K562 (cell line): Measurements from ENCODE around the gene FPR1. TPM values are rescaled to one million over a fixed set of nuclear protein-coding genes. Genes with fewer than 3 reads are reported as not detected.

ENCODE experiments used
- ATAC-seq: fragments of 200-7000 bp; cut with Tn5 transposase; 3 replicates; pipeline ENCODE4 v1.9.1; 2020; ENCODE audit warnings: moderate library complexity
- BruUV-seq: library from RNA; stranded (reverse); fragments of 400-500 nt; replicated peaks from 2 replicates; lab custom pipeline; 2021; lab: Mats Ljungman, UMichigan
- CTCF ChIA-PET: fragments of 300-600 bp; formaldehyde crosslinking; extraction: SDS; loops from one replicate; lab custom pipeline; 2021; ENCODE audit warnings: low intra/inter-chr PET ratio; lab: Yijun Ruan, JAX
- POLR2A ChIA-PET: fragments of 300-600, 350-650 bp; sonication (Branson Sonifier 250); formaldehyde crosslinking; extraction: SDS; loops from one replicate; lab custom pipeline; 2021; ENCODE audit warnings: antibody characterized with exemption, inconsistent platforms; lab: Yijun Ruan, JAX
- DNase-seq, 4 experiments: peaks; one replicate each; pipeline versions ENCODE4 v3.0.0 to v3.0.0-alpha.2; 2011 to 2018; ENCODE audit warnings: low spot score in 3 of 4, mixed read lengths in 3 of 4; ENCODE audit errors: extremely low read depth in 1 of 4
- FAIRE-seq: peaks from 2 replicates; lab custom pipeline; 2011; peaks lifted over from hg19 to GRCh38; lab: Jason Lieb, UNC
- H2AFZ ChIP-seq: 2 replicates; pipeline ENCODE4 v1.6.0; 2011; ENCODE audit warnings: low read depth, low read length, control low read depth, inconsistent platforms
- H3K27ac ChIP-seq: fragments of 200-600 bp; 3 replicates; pipeline ENCODE4 v1.8.0; 2011; ENCODE audit warnings: low read depth, mild to moderate bottlenecking, control low read depth, inconsistent platforms, low read length, moderate library complexity, mixed read lengths; ENCODE audit errors: extremely low read depth
- H3K27me3 ChIP-seq, 2 experiments: fragments of 300-600 bp in 1 of 2; 2 replicates in 1 of 2; 3 replicates in 1 of 2; pipeline versions ENCODE4 v1.6.0 to v1.8.0; 2011; ENCODE audit warnings: inconsistent platforms in 2 of 2, low read length in 2 of 2, mild to moderate bottlenecking in 1 of 2, mixed read lengths in 1 of 2, moderate library complexity in 1 of 2; ENCODE audit not compliant: control insufficient read depth in 2 of 2, insufficient read depth in 2 of 2
- H3K36me3 ChIP-seq: fragments of 300-600 bp; 3 replicates; pipeline ENCODE4 v1.8.0; 2011; ENCODE audit warnings: mild to moderate bottlenecking, low read length, inconsistent platforms; ENCODE audit not compliant: control insufficient read depth, insufficient read depth
- H3K4me1 ChIP-seq, 2 experiments: fragments of 200-600 bp in 1 of 2; replicated peaks in 1 of 2; 2 replicates in 1 of 2; 3 replicates in 1 of 2; pipeline versions ENCODE4 v1.5.1 to v1.8.0; 2011; ENCODE audit warnings: inconsistent platforms in 2 of 2, low read length in 2 of 2, mild to moderate bottlenecking in 1 of 2, mixed read lengths in 1 of 2, moderate library complexity in 1 of 2; ENCODE audit not compliant: control insufficient read depth in 2 of 2, insufficient read depth in 2 of 2
- H3K4me2 ChIP-seq: 2 replicates; pipeline ENCODE4 v1.6.1; 2011; ENCODE audit warnings: low read length, control low read depth, inconsistent platforms, mixed read lengths; ENCODE audit not compliant: insufficient read depth
- H3K4me3 ChIP-seq: fragments of 200-600 bp; sonication (generic), shearing (Covaris generic); 2 replicates; pipeline ENCODE4 v1.5.1; 2016; ENCODE audit warnings: control low read depth, inconsistent platforms
- H3K79me2 ChIP-seq: fragments of 200-600 bp; 3 replicates; pipeline ENCODE4 v1.8.0; 2011; ENCODE audit warnings: low read length, inconsistent platforms; ENCODE audit not compliant: control insufficient read depth, insufficient read depth
- H3K9ac ChIP-seq, 2 experiments: 2 replicates each; pipeline versions ENCODE4 v1.6.0 to v1.6.1; 2011; ENCODE audit warnings: low read depth in 2 of 2, low read length in 2 of 2, control low read depth in 1 of 2, inconsistent platforms in 1 of 2, mild to moderate bottlenecking in 1 of 2, mixed read lengths in 1 of 2; ENCODE audit not compliant: insufficient read depth in 1 of 2
- H3K9me1 ChIP-seq: one replicate; pipeline ENCODE4 v1.6.0; 2011; ENCODE audit warnings: inconsistent platforms, mild to moderate bottlenecking, low read length, moderate library complexity; ENCODE audit not compliant: control insufficient read depth, insufficient read depth
- H3K9me3 ChIP-seq: replicated peaks from 2 replicates; pipeline ENCODE4 v1.5.1; 2011; ENCODE audit warnings: low read depth, low read length, inconsistent platforms; ENCODE audit not compliant: control insufficient read depth, insufficient read depth
- H4K20me1 ChIP-seq: replicated peaks from 2 replicates; pipeline ENCODE4 v1.6.1; 2011; ENCODE audit warnings: low read length, inconsistent platforms, mixed read lengths; ENCODE audit not compliant: control insufficient read depth, insufficient read depth
- FOXK2 ChIP-seq, 2 experiments: fragments of 450-650 bp; IDR thresholded peaks in 1 of 2; conservative IDR thresholded peaks in 1 of 2; 2 replicates each; pipeline ENCODE4 v1.6.1; 2016; ENCODE audit warnings: low read depth in 2 of 2, mild to moderate bottlenecking in 1 of 2
- HNRNPK ChIP-seq: fragments of 200-400 bp; formaldehyde crosslinking; IDR thresholded peaks from one replicate; pipeline ENCODE4 v1.6.1; 2018; ENCODE audit warnings: mild to moderate bottlenecking, low read depth, low read length; ENCODE audit not compliant: poor library complexity, severe bottlenecking
- KLF16 ChIP-seq: IDR thresholded peaks from 2 replicates; pipeline ENCODE4 v1.6.1; 2016; ENCODE audit warnings: antibody characterized with exemption
- MIER1 ChIP-seq: fragments of 450-650 bp; IDR thresholded peaks from 2 replicates; pipeline ENCODE4 v1.6.1; 2016; ENCODE audit warnings: antibody characterized with exemption, mild to moderate bottlenecking, low read depth
- PML ChIP-seq: IDR thresholded peaks from 2 replicates; pipeline ENCODE4 v1.6.1; 2012; ENCODE audit warnings: low read length, inconsistent platforms
- SMARCA4 ChIP-seq: fragments of 450-650 bp; IDR thresholded peaks from 2 replicates; pipeline ENCODE4 v1.6.1; 2016
- TGIF2 ChIP-seq: sonication (generic); formaldehyde crosslinking; IDR thresholded peaks from 2 replicates; pipeline ENCODE4 v1.8.1; 2022; ENCODE audit warnings: mild to moderate bottlenecking, missing genetic modification reagents, moderate library complexity
- ZNF133 ChIP-seq: fragments of 250-450 bp; sonication (Bioruptor Pico); IDR thresholded peaks from 2 replicates; pipeline ENCODE4 v1.4.0; 2020; ENCODE audit warnings: mild to moderate bottlenecking
- ZNF146 ChIP-seq: IDR thresholded peaks from one replicate; pipeline ENCODE4 v1.6.1; 2018; ENCODE audit warnings: missing compliant biosample characterization; ENCODE audit not compliant: unreplicated experiment
- ZNF668 ChIP-seq: fragments of 250-450 bp; sonication (Bioruptor Pico); IDR thresholded peaks from 2 replicates; pipeline ENCODE4 v1.8.0; 2022; ENCODE audit warnings: mild to moderate bottlenecking, inconsistent platforms
- ZZZ3 ChIP-seq: fragments of 450-650 bp; IDR thresholded peaks from 2 replicates; pipeline ENCODE4 v1.6.1; 2016; ENCODE audit warnings: antibody characterized with exemption, mild to moderate bottlenecking, moderate library complexity
- WGBS: fragments of 100-300 bp; shearing (Covaris generic); methylation state at CpG from one replicate; pipeline ENCODE4 v1.1.6; 2016; ENCODE audit warnings: low coverage, mixed read lengths; ENCODE audit not compliant: insufficient coverage; ENCODE audit errors: missing lambda C conversion rate; 5-methylcytosine and 5-hydroxymethylcytosine counted together
- in situ Hi-C: fragments of 300-500 bp; cut with MboI; formaldehyde crosslinking; loops from 4 replicates; pipeline ENCODE4 v1.15.0; 2018; ENCODE audit warnings: inconsistent platforms, mixed read lengths
- intact Hi-C: fragments of 100-400 bp; cut with micrococcal nuclease; formaldehyde crosslinking; loops from 2 replicates; pipeline ENCODE4 v1.14.2; 2022
- polyA plus RNA-seq, 8 experiments: library from polyadenylated mRNA; depleted of rRNA in 4 of 8; stranded (reverse) in 5 of 8; unstranded in 3 of 8; fragments of >200 nt; fragmentation: Nextera tagmentation in 2 of 8; fragmentation: Illumina TruSeq in 1 of 8; extraction: Ambion mirVana in 2 of 8; extraction: Trizol in 1 of 8; gene quantifications; 2 replicates each; pipeline versions ENCODE4 v1.2.1 to v1.2.3, GENCODE V29; 2011 to 2014; ENCODE audit warnings: inconsistent platforms in 1 of 8, missing spikeins in 1 of 8
- total RNA-seq, 7 experiments: library from RNA; depleted of rRNA in 6 of 7; stranded (reverse); fragments of >200 nt in 6 of 7; fragmentation: Illumina TruSeq in 2 of 7; extraction: Trizol in 2 of 7; gene quantifications; 2 replicates each; pipeline versions ENCODE4 v1.2.1 to v1.2.3, GENCODE V29; 2011 to 2021; ENCODE audit warnings: low replicate concordance in 1 of 7
- TF ChIP-seq, protein P1 (sequence below): fragments of 250-450 bp; sonication (Bioruptor Pico); IDR thresholded peaks from 2 replicates; pipeline ENCODE4 v1.8.0; 2022; ENCODE audit warnings: inconsistent platforms, mild to moderate bottlenecking, moderate library complexity, borderline replicate concordance
- TF ChIP-seq, protein P2 (sequence below): IDR thresholded peaks from 3 replicates; pipeline ENCODE4 v1.6.1; 2011; ENCODE audit warnings: borderline replicate concordance, mild to moderate bottlenecking, moderate library complexity; ENCODE audit not compliant: insufficient read length; ENCODE audit errors: extremely low read depth
- TF ChIP-seq, protein P3 (sequence below): fragments of 450-650 bp; IDR thresholded peaks from 2 replicates; pipeline ENCODE4 v1.7.0; 2016; ENCODE audit warnings: borderline replicate concordance
- TF ChIP-seq, protein P4 (sequence below), 2 experiments: IDR thresholded peaks; 2 replicates each; pipeline ENCODE4 v1.6.1; 2011; ENCODE audit warnings: borderline replicate concordance in 1 of 2, control low read depth in 1 of 2, low read depth in 1 of 2, low read length in 1 of 2, mild to moderate bottlenecking in 1 of 2, mixed read lengths in 1 of 2, moderate library complexity in 1 of 2; ENCODE audit not compliant: insufficient read depth in 1 of 2, insufficient read length in 1 of 2, poor library complexity in 1 of 2, severe bottlenecking in 1 of 2; ENCODE audit errors: extremely low read depth in 1 of 2

Gene FPR1
- total and polyA plus RNA-seq, 9 of the 15 experiments (the other 6 are each of a cell fraction or from before 2014, with no cell fraction given): 0.06 to 0.25 (median 0.14) TPM; not detected in 4

DNA sequence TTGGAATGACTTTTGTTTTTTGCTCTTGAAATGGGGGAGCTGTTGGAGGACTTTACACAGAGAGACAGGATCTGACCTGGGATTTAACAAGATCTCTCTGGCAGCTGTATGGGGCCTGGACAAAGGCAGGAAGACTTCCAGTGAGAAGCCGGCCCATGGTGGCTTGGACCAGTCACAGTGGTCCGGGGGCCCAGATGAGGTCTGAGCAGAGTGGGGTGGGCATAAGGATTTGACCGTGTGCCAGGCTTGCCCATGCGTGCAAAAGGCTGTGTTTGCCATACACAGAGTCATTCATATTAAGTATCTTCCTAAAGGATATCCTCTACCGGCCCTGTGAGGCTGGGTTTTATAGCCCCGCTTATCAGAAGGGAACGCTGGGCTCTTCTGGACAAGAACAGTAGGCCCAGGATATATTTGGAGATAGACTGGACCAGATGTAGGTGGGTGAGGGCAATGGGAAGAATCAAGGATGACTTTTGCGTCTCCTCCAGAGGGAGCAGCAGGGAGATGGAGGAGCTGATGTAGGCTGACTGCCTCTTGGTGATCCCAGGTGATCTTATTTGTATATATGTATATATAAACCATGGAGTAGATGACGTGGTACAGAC is 54.4 kb downstream of the FPR1 start:
- H3K4me1 ChIP-seq: peaks cover 19 to 34% of the 10 kb centered on the region in 2 experiments
- ChIA-PET POLR2A (interaction anchor here (0.6 to 0.8 kb wide), 2 partner anchors 10 to 804 kb away, joined by 3 to 4 read pairs; no protein-coding TSS in a partner anchor), CTCF (no interaction called here)
- no peaks in the 10 kb centered on the region for H4K20me1 ChIP-seq
- no peak overlapping the region for H3K27ac ChIP-seq
- in situ Hi-C loops: no loop called here
- no peak overlapping the region for H2AFZ ChIP-seq
- no peak overlapping the region for H3K9ac ChIP-seq
- peaks cover 71% of the 10 kb centered on the region for H3K36me3 ChIP-seq
- no TSS peak for BruUV-seq
- FAIRE-seq: no peak
- no peak for ATAC-seq
- H3K79me2 ChIP-seq: peaks cover 18% of the 10 kb centered on the region
- H3K4me3 ChIP-seq: no peak overlapping the region
- no peak overlapping the region for H3K4me2 ChIP-seq
- intact Hi-C loops: no loop called here
- no peak for DNase-seq
- TF ChIP-seq, protein P1, sequence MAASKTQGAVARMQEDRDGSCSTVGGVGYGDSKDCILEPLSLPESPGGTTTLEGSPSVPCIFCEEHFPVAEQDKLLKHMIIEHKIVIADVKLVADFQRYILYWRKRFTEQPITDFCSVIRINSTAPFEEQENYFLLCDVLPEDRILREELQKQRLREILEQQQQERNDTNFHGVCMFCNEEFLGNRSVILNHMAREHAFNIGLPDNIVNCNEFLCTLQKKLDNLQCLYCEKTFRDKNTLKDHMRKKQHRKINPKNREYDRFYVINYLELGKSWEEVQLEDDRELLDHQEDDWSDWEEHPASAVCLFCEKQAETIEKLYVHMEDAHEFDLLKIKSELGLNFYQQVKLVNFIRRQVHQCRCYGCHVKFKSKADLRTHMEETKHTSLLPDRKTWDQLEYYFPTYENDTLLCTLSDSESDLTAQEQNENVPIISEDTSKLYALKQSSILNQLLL: no peak
- TF ChIP-seq PML (no peak), ZZZ3 (no peak), SMARCA4 (no peak), FOXK2 (conservative IDR thresholded peaks at IDR 0.05 in 1 of 2, IDR thresholded peaks at IDR 0.05 in 1 of 2; ENCODE audit: low read depth in 2 of 2) (no peak), TGIF2 (no peak), ZNF133 (CRISPR knock-in tag) (no peak), ZNF146 (CRISPR knock-in tag) (no peak), ZNF668 (CRISPR knock-in tag) (no peak), HNRNPK (no peak), KLF16 (no peak), MIER1 (no peak)
- TF ChIP-seq, protein P2, sequence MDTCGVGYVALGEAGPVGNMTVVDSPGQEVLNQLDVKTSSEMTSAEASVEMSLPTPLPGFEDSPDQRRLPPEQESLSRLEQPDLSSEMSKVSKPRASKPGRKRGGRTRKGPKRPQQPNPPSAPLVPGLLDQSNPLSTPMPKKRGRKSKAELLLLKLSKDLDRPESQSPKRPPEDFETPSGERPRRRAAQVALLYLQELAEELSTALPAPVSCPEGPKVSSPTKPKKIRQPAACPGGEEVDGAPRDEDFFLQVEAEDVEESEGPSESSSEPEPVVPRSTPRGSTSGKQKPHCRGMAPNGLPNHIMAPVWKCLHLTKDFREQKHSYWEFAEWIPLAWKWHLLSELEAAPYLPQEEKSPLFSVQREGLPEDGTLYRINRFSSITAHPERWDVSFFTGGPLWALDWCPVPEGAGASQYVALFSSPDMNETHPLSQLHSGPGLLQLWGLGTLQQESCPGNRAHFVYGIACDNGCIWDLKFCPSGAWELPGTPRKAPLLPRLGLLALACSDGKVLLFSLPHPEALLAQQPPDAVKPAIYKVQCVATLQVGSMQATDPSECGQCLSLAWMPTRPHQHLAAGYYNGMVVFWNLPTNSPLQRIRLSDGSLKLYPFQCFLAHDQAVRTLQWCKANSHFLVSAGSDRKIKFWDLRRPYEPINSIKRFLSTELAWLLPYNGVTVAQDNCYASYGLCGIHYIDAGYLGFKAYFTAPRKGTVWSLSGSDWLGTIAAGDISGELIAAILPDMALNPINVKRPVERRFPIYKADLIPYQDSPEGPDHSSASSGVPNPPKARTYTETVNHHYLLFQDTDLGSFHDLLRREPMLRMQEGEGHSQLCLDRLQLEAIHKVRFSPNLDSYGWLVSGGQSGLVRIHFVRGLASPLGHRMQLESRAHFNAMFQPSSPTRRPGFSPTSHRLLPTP: no peak
- TF ChIP-seq, protein P3, sequence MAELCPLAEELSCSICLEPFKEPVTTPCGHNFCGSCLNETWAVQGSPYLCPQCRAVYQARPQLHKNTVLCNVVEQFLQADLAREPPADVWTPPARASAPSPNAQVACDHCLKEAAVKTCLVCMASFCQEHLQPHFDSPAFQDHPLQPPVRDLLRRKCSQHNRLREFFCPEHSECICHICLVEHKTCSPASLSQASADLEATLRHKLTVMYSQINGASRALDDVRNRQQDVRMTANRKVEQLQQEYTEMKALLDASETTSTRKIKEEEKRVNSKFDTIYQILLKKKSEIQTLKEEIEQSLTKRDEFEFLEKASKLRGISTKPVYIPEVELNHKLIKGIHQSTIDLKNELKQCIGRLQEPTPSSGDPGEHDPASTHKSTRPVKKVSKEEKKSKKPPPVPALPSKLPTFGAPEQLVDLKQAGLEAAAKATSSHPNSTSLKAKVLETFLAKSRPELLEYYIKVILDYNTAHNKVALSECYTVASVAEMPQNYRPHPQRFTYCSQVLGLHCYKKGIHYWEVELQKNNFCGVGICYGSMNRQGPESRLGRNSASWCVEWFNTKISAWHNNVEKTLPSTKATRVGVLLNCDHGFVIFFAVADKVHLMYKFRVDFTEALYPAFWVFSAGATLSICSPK: no peak
- TF ChIP-seq, protein P4, sequence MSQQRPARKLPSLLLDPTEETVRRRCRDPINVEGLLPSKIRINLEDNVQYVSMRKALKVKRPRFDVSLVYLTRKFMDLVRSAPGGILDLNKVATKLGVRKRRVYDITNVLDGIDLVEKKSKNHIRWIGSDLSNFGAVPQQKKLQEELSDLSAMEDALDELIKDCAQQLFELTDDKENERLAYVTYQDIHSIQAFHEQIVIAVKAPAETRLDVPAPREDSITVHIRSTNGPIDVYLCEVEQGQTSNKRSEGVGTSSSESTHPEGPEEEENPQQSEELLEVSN (IDR thresholded peaks at IDR 0.05; ENCODE audit: borderline replicate concordance in 1 of 2, extremely low read depth in 1 of 2, insufficient read depth in 1 of 2, insufficient read length in 1 of 2, low read depth in 1 of 2, low read length in 1 of 2, poor library complexity in 1 of 2, severe bottlenecking in 1 of 2): no peak
- no peaks in the 10 kb centered on the region for H3K9me3 ChIP-seq
- H3K9me1 ChIP-seq: no peaks in the 10 kb centered on the region
- no peaks in the 10 kb centered on the region for H3K27me3 ChIP-seq
- WGBS: 93% methylated on average over 9 of the region's 9 CpGs
